Bronchial epithelial cell (primary cell): Measurements from ENCODE around the gene ITGB4. TPM values are rescaled to one million over a fixed set of nuclear protein-coding genes. Genes with fewer than 3 reads are reported as not detected.
A peak's percentile ranks its signal among the peaks of the same experiment; 100 is the strongest.

Experiments used
- DNase-seq: peaks from one replicate; pipeline ENCODE4 v3.0.0-alpha.2; 2010; ENCODE audit warnings: low read depth
- FAIRE-seq: peaks from 2 replicates; lab custom pipeline; 2011; peaks lifted over from hg19 to GRCh38; lab: Jason Lieb, UNC
- H3K27me3 ChIP-seq: 2 replicates; pipeline ENCODE4 v1.5.1; 2011; ENCODE audit warnings: low read length; ENCODE audit not compliant: control insufficient read depth, insufficient read depth
- H3K36me3 ChIP-seq: 2 replicates; pipeline ENCODE4 v1.5.1; 2011; ENCODE audit warnings: low read length; ENCODE audit not compliant: control insufficient read depth, insufficient read depth
- H3K4me3 ChIP-seq: 2 replicates; pipeline ENCODE4 v1.5.1; 2011; ENCODE audit warnings: mild to moderate bottlenecking, low read depth, low read length, control low read depth
- total RNA-seq: library from RNA; depleted of rRNA; stranded (reverse); fragments of >200 nt; gene quantifications from 2 replicates; pipeline ENCODE4 v1.2.1, GENCODE V29; 2014
- TF ChIP-seq, protein P1 (sequence below): IDR thresholded peaks from 2 replicates; pipeline ENCODE4 v1.5.1; 2011; ENCODE audit warnings: mild to moderate bottlenecking, moderate library complexity, low read length, control low read depth, inconsistent platforms; ENCODE audit not compliant: insufficient read depth, severe bottlenecking

ITGB4 gene
- total RNA-seq, 1 donor from 2014 or later: 565 TPM

DNA sequence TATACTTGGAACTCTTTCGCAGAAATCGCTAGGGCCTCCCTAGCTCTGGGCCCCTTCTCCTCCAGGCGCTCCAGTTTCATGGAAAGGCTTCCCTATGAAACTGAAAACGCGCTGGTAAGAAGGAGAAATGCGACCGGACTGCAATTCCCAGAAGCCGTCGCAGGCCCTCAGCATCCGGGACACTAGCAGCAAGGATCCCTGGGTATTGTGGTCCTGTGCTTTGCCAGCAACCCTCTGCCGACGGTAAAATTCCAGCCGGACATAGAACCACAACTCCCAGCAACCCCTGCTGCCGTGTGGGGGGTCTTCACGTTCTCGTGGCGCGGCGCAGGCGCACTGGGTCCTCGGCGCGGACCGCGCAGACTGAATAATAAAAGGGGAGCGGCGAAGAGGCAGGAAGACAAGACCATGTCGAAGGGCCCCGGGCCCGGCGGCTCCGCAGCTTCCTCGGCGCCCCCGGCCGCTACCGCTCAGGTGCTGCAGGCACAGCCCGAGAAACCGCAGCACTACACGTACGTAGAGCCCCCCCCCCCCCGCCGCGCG, 63.3 kb downstream of the ITGB4 start, which contains the start of gene UNK:
TSS of gene UNK (plus strand) at position 334 of the 543 bp plus-strand sequence. CDS start at position 409, 75 bp downstream.
- Histone ChIP-seq H3K36me3 (no peaks in the 10 kb centered on the region), H3K4me3 (peak within 1 kb of the TSS; percentile 62), H3K27me3 (no peaks in the 10 kb centered on the region)
- TF ChIP-seq, protein P1, sequence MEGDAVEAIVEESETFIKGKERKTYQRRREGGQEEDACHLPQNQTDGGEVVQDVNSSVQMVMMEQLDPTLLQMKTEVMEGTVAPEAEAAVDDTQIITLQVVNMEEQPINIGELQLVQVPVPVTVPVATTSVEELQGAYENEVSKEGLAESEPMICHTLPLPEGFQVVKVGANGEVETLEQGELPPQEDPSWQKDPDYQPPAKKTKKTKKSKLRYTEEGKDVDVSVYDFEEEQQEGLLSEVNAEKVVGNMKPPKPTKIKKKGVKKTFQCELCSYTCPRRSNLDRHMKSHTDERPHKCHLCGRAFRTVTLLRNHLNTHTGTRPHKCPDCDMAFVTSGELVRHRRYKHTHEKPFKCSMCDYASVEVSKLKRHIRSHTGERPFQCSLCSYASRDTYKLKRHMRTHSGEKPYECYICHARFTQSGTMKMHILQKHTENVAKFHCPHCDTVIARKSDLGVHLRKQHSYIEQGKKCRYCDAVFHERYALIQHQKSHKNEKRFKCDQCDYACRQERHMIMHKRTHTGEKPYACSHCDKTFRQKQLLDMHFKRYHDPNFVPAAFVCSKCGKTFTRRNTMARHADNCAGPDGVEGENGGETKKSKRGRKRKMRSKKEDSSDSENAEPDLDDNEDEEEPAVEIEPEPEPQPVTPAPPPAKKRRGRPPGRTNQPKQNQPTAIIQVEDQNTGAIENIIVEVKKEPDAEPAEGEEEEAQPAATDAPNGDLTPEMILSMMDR: no peak
- peak; percentile 97 for DNase-seq
- no peak for FAIRE-seq

DNA sequence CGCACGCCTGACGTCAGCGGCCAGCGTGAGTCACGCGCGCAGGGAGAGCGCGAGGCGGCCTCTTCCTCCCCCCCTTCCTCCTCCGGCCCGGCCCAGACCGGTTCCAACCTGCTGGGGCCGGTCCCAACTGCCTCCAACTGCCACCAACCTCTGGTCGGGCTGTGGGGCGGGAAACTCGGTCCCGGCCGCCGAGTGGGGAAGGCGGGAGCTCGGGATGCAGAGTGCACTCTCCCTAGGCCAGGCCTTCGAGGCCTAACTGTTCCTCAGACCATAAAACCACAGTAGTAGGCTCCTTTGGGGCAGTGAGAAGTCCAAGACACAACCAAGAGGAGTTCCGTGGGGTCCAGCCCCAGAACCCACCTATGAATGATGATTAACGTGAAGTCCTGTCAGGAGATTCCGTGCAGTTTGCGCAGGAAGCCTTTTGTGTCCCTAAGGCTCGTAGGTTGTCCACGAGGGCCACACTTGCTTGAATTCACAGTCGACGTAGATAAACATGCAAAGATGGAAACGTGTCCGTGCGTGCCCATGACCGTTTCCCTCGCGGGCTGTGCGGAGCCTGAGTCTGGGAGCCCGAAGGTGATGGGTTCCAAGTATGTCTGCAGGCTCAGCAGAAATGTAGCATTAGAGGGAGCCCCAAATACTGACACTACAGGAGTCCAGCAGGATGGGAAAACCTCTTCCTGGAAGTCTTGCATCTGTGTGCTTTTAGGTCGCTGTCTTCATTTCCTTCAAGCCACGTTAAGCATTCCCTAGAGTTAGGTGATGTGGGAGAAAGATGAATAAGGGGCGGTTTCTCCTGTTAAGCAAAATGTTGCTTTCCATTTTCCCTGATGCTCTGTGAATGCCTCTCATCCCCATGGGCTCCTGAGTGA, 64.0 kb downstream of the ITGB4 start:
- no peak for FAIRE-seq
- Histone ChIP-seq H3K27me3 (no peaks in the 10 kb centered on the region), H3K36me3 (no peaks in the 10 kb centered on the region), H3K4me3 (peak overlapping the region; percentile 62)
- peak; percentile 78 for DNase-seq
- TF ChIP-seq, protein P1: no peak

DNA sequence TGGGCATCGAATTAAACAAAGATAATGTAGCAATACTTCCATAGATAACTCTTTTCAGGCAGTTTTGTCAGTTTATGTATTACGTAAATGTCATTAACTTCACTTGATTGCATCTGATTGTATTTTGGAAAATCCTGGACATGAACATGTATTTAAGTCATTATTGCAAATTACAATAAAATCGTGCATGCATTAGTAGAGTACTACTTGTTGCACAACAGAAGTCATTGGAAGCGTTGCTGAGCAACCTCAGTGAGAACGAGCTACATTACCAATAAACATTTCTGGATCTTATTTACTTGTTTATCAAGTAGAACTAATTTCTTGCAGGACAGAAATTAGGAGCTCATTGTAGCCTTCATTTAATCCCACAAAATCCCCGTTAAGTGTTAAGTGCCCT, 70.0 kb downstream of the ITGB4 start:
- FAIRE-seq (no peak), DNase-seq (no peak)
- Histone ChIP-seq H3K4me3 (no peak overlapping the region), H3K27me3 (no peaks in the 10 kb centered on the region), H3K36me3 (peaks cover 3% of the 10 kb centered on the region)
- TF ChIP-seq, protein P1: no peak

DNA sequence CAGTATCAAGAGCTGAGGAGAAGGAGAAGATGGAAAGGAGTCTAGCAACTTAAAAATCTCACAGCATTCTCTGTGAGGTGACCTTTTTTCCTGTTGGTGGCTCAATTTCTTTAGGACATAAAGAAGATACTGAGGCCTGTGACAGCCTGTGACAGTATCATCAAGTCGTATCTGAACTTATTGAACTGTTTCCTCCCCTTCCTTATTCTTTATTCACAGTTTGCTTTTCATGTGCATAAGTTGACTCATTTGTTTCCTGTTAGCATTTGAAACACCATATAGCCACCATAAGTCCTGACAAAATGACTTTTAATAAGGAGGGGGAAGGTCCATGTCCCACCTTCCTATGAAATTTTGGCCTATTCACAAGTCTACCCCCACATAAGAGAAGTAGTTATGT, 72.2 kb downstream of the ITGB4 start:
- H3K27me3 ChIP-seq: no peaks in the 10 kb centered on the region
- no peak for DNase-seq
- H3K36me3 ChIP-seq: peaks cover 8% of the 10 kb centered on the region
- no peak overlapping the region for H3K4me3 ChIP-seq
- TF ChIP-seq, protein P1: no peak
- FAIRE-seq: no peak

DNA sequence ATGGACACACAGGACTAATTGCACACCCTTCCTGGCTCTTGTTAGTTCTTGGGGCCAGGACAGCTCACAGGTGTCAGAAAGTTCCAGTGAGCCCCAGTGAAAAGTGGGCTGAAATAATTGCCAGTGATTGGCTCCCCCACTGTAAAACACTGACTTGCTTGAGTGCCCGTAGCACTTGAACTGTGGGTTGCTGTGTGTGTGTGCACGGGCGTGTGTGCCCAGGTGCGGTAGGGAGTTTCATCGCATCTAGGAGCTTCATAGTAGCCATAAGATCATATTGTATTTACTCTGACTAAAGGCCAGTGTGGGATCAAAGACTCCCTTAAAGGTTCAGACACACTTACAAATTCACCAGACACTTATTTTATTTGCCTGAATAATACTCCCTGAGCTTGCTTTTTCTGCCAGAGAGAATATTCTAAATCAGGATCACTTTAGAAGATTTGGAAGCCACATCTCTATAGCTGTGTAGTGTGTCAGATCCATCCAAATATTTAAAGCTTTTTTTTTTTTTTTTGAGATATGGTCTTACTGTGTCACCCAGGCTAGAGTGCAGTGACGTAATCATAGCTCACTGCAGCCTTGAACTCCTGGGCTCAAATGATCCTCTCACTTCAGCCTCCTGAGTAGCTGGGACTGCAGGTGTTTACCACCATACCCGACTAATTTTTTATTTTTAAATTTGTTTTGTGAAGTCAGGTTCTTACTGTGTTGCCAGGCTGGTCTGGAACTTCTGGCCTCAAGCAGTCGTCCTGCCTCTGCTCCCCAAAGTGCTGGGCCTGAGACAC, 74.8 kb downstream of the ITGB4 start:
- H3K36me3 ChIP-seq: peaks cover 14% of the 10 kb centered on the region
- no peak overlapping the region for H3K4me3 ChIP-seq
- no peak for DNase-seq
- H3K27me3 ChIP-seq: no peaks in the 10 kb centered on the region
- no peak for FAIRE-seq
- TF ChIP-seq, protein P1: no peak
